DMS79 treated with DMSO at 0.1 percent for 48 hours (cell line): ENCODE measurements around the gene PDGFC.

ENCODE experiments used
- DNase-seq: peaks from one replicate; lab custom pipeline; 2025; lab: John Stamatoyannopoulos, UW

PDGFC gene, protein sequence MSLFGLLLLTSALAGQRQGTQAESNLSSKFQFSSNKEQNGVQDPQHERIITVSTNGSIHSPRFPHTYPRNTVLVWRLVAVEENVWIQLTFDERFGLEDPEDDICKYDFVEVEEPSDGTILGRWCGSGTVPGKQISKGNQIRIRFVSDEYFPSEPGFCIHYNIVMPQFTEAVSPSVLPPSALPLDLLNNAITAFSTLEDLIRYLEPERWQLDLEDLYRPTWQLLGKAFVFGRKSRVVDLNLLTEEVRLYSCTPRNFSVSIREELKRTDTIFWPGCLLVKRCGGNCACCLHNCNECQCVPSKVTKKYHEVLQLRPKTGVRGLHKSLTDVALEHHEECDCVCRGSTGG

DNA sequence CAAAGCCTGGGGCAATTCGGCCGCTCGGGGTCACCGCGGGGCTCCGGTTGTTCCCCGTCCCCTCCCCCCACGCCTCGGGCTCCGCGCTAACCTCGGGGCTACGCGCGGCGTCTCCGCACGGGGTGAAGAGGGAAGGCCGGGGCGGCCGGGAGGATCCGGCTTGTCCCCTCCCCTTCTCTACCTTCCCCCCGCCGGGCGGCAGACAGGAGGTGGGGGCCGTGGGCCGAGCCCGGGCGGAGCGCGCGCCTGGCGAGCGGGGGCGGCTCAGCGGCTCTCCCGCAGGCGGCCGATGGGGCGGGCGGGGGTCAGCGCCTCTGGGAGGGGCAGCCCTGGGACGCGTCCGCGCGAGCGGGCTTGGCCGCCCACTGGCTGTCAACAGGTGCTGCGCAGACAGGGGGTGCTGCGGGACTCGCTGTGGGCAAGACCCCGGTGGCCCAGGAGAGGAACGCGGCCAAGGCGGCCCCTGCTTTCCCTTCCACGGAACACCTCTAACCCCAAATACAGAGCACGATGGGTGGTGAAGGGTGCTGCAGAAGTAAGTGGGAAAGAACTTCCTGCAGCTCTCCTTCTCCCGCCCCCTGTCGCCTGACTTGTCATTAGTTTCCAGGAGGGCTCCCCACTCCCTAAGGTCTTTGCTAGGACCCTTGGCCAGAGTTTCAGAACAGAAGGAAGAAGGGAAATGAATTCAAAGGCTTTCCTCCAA lies at the start of gene PDGFC:
Gene PDGFC (minus strand): TSS at position 124 of the 703 bp plus-strand sequence. CDS start 896 bp downstream, outside the sequence.
- no peak for DNase-seq

DNA sequence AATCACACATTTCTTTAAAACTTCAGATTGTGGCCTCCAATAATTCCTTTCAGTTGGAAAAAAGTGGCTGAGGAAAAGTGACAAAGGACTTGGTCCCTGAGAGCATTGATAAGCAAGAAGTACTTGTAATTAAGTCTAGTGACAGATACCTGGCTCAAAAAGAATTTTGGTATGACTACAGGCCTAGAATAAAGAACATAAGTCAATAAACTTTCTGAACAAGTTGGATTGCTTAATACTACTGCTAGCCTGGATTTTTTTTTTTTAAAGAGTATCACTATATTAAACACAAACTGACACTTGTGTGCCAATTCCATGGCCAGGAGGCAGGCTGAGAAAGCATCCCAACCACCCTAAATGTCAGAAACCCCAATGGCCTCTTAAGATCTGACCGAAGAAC lies 49.3 kb upstream of the PDGFC start:
- DNase-seq, result no peak

DNA sequence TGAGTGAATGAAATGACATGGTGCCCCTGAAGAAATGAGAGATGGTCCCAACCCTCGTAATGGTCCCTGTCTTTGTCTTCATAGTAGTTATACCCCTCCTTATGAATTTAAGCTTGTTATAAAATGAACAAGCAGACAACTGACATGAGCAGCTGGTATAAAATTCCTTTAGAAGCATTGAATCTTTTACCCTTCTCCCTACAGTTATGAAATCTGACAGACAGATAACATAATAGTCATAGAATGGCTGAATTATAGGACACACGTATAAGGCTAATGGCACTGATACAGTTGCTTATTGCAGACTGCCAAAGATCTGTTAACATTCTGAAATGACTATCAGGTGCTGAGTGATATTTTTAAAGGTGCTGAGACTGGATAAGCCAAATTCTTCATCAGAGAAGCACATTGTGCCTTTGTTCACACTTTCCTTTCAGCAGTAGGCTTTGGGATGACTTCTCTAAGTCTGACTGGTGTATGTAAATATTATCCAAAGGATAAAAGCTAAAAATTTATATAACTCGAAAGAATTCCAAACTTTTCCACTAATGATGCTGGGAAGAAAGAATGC lies 47.4 kb upstream of the PDGFC start:
- DNase-seq, result no peak

DNA sequence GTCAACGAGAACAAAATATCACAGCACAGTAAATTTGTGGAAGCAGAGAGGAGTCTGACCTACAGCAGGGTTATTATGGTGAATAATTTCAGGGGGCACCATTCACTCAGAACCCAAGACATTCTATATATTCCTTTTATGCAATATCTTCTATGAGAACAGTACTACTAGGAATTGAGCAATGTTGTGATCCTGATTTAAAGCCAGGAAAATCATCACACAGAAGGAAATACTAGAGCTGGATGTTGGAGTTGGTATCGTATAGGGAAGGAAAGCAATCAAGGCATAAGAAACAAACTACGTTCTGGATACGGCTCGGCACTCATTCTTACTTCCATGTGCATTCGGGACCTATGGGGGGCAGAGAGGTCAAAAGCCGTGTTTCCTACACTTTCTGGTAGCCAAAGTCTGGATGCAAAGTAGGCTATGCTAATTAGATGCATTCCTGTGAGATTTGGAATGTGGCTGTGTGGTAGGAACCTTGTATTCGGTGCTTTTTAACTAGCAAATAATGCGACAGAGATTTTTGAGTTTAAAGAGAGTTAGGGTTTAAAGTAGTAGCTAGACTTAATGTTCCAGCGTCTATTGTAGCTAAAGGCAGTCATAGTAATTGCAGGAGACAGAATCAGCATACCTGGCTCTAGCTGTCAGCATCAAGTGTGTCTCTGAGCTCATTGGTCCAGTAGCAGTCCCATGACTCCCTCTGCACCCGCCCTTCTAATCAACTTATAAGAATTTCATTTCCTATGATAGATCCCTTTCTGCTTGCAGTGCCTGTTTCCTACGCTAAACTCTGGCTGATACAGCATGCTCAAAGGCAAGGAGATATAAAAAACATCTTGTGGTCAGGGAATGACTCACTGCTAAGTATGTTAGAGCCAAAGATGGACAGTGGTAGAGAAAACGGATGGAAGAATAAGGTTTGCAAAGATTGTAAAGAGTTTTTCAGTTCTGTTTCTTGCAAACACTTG lies 43.3 kb upstream of the PDGFC start:
- DNase-seq, result no peak

DNA sequence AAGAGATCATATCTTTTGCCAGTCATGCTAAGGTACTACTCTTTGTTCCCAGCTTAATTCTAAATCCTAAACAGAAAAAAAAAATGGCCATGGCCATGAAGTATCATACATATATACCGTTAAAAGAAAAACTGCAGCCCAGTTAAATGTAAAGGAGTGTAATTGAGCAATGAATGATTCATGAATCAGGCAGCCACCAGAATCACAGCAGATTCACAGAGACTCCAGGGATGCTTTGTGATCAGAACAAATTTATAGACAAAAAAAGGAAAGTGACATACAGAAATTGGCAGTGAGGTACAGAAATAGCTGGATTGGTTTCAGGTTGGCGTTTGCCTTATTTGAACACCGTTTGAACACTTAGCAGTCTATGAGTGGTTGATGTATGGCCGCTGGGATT lies 42.1 kb upstream of the PDGFC start:
- no peak for DNase-seq

DNA sequence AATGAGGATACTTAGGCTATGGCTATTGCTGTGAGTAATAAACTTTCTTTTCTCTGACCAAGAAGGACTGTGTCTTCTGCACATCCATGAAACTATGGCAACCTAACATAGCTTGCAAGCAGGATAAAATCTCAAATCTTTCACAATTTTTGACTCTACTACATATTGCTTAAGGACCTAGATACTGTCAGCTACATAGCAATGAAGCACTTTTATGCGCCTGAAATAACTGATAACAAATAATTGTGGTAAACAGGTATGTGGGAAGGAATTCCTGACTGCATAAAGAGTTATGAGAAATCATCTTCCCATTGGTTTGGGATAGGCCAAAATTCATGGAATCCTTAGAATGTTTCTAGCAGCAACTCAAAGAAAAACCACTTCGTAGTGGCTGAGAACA lies 41.2 kb upstream of the PDGFC start:
- no peak for DNase-seq

DNA sequence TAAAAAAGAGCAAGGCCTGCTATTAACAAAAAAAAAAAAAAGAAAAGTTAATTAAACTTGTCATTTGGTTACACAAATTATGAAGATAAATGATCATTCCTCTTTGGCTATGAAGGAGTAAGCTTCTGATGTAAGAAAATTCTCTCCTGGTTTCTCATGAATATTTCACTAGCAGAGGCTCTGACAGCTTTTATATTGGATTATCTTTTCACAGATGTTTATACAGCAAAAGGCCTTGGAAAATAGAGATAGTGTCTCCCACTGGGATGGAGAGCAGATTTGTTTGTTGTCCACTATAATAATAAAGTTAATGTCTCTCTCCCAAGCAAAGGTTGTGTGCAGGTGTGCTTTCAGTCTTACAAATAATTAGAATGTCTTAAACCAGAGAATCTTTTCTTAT lies 40.7 kb upstream of the PDGFC start:
- no peak for DNase-seq

DNA sequence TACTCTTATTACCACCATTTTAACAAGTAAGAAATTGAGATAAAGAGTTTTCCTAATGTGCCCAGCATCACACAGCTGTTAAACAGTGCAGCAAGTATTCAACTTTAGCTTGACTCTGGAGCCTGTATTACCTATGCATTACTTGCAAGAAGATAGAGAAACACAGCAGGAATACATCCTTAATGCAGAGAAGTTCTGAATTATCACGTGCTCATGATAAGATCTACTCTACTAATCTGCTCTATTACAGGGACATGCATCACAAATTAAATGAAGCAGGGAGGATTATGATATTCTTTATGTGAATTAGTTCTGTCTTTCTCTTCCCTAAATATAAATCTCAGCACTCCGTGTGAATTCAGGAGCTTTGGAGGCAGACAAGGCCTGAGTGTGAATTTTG lies 39.0 kb upstream of the PDGFC start:
- DNase-seq, result no peak

DNA sequence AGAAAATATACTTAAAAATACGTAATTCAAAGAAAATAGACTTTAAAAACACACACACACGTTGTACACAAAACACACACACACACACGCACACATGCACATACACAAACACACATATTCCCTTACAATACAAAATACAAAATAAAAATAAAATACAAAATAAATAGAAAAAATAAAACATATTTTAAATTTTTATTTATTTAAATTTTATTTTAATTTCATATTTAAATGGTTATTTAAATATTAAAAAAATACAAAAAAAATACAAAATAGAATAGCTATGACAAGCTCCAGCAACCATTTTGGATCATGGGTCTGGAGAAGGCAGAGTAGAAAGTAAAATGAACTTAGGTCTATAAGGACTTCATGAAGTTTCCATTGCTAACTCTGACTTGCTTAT lies 34.2 kb upstream of the PDGFC start:
- DNase-seq, result no peak

DNA sequence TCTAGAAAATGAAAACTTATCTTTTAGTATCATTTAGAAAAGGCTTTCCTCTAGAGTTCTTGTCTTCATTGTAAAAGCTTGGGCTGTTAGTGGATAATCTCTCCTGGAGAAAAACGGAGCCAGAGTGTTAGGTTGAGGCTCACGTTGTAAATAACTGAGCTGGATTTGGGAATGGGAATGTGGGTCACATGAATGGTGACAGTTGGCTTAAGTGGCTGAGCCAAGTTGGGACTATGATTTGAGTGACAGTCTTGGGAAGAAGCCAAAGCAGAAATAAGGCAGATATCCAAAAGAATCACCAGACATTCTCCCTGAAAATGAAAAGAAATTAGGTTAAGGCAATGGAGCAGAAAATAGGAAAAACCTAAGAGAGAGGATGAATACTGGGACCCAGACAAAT lies 33.6 kb upstream of the PDGFC start:
- DNase-seq, result no peak

DNA sequence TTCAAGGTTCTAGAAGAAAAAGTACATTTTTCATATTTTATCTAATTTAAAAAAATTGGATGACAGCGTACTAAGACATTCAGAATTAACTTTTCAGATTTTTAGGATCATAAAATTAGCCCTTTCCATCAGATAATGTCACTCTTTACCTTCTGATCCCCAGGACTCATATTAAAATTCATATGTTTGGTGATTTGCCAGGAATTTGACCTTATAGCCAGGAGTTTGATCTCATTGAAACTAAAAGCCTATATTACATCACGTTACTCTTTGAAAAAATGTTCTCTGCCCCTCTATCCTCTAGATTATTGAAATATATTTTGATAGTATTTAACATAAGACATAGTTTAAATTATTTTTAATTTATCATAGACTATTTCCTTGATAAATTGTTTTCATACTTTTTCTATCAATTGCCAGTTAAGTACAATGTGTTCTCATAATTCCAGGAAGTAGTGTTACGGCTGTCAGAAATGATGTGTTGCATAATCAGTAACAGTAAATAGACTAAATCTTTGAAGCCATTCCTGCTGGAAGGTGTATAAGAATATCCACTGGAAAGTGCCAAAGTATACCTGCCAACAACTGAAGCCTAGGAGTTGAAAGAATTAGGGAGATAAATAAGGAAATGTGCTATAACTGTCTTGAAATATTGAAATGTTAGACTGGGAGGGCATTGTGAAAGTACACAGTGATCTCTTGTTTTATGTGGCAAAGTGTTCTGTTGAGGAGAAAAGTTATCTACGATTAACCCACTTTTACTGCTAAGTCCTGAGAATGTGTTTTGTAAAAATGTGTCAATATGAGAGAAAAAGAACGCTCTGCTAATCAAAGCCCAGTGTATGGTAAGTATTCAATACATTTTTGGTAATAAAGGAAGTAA lies 32.9 kb upstream of the PDGFC start:
- DNase-seq, result no peak

DNA sequence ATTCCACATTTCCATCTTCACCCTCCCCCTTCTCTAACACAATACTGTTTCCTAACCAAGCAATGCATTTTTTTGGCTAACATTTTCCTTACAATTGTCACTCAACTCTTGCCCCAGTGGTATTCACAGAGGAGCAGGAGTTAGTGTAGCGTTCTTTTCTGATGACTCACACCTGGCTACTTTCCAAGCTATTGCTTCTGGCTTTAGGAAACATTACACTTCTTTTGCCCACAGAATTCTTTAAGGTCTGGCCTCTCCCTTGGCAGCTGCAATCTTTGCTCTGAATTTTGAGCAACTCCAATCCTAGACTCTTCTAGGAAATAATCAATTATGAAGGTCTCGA lies 27.5 kb upstream of the PDGFC start:
- peak; percentile 18 for DNase-seq

DNA sequence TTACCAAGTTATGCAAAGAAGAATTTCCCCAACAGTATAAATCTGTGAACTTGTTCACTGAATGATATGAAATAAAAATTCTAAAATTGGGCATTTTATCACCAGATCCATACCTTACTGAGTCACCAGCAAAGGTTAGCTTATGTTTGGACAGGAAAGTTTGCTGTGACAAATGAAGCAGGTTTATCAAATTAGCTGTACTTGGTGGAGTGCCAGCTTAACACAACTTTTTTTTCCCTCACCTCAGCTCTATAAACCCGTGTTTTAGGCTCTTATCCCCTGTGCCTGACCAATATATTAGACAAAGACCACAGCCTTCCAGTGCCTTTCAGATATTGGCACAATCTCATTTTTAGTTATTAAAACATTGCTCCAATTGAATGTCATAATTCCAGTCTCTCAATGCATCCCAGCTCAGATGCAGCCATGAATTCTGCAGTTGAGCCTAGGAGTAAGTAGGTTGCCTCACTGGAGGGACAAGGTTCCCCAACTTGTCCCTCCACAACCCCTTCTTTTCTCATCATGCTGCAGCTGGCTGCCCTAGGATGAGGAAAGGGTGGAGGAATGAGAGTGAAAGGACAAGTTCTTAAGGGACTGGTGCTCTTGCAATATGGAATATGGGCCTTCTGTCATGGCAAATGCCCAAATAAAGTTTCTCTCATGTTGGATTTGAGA lies 27.0 kb upstream of the PDGFC start:
- no peak for DNase-seq

DNA sequence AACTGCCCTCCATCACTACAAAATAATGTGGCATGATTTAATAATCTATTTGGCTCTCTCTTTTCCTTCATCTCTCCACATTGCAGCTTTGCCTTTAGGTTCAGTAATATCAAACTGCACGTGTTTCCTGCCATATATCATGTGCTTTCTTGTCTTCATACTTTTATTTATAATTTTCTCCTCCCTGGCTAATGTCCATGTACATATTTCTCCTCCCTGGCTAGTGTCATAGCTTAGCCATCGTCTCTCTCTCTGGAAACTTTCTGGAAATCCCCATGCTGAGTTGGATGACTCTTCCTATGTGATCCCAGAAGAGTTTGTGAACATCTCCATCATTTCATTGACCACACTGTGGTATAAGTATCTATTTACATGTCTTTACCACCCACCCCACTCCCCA lies 21.3 kb upstream of the PDGFC start:
- no peak for DNase-seq

DNA sequence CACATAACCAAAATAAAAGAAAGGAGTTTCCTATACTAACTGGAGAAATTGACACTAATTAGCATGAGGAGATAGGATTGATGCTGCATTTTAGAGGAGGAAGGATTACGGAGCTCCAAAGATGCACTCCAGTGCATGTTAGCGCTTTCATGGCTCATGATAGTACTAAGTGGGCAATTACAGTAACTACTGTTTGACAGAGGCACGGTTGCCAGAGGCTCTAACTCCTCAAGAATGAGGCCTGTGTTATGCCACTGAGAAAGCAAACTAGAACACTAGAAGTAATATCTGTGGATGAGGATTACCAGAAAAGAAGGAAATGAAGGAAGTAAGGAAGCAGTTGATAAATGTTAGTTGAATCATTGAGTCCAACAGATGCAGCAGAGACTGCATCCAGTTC lies 19.6 kb upstream of the PDGFC start:
- no peak for DNase-seq

DNA sequence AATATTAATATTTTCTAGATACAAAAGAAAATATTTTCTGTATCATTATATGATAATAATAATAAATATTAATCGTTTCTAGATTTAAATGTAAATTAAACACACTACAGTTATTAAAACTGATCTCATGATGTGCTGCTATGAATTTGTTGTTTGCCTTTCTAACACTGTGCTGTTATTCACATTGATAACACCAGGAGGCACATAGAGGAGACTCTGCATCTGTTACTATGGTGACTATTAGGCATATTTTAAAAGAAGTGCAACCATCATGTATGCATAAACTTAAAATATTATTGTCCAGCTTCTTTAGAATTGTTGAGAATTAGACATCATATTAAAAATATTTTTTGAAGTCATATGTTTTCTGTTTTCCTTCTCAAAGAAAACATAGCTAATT lies 11.8 kb upstream of the PDGFC start:
- no peak for DNase-seq

DNA sequence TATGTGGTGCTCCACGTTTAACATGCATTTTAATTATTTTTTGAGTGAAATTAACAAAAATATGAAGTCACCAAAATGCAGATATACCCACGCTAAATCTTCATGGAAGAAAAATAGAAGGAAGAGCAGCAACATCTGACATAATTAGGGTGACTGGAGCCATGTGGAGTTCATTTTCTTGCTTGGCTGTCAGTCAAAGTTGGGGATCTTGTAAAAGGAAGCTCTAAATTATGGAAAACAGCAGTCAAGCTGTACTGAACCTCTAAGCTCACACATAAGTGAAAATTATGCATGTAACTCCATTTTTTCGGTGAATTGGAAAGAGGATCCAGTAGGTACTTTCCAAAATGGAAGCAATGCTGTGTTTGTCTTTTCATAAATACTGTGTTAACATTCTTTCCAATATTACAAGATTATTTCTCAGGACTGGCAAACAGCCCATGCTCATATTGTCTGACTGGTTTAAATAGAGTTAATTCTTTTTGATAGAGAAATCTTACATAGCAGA lies 9.7 kb upstream of the PDGFC start:
- DNase-seq, result no peak

DNA sequence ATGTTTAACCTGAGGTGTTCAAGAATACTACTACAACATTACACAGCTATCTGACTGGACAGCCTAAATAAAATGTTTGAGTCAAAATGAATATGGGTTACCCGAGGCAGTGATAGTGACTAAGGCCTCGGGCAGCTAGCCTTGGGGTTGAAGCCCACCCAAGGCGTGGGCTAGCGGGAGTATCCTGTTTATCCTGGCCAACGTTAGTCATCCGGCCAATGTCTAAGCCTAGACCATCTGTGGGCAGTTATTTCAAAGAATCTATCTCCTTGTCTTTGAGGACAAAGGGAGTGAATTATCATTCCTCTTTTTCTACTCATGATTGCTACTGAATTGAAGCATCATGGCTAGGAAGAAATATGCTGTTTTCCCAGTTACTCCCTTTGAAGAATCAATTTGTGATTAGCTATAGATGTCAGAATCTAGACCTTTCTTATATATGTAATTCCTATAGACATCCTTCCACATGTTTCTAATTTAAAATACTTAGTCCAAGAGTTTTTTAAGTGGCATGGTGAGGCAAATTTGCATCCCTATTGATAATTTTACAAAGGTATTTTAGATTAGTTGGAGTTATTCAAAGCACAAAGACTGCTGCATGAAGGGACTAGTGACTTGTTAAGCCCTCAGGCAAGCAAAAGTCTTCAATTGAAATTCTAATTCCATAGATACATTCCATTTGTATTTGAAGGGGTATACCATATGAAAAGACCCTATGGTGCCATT lies 6.0 kb upstream of the PDGFC start:
- DNase-seq, result no peak

DNA sequence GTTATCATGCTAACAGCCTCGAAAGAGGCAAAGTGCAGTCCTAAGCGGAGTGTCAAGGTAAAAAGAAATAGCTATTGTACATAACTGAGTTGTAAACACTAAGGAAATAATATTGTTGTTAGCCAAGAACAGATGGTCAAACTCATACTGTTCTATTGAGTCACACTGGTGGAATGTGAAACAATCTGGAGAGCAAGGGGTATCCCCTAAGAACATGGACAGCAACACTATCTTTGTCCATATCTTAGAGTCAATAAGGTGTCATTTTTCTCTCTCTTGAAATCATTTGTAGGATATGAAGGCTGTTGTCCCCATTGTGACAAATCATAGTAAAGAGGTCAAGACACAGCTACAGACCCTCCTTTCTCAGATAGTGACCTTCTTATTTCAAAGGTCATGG lies 4.5 kb upstream of the PDGFC start:
- DNase-seq, result no peak

DNA sequence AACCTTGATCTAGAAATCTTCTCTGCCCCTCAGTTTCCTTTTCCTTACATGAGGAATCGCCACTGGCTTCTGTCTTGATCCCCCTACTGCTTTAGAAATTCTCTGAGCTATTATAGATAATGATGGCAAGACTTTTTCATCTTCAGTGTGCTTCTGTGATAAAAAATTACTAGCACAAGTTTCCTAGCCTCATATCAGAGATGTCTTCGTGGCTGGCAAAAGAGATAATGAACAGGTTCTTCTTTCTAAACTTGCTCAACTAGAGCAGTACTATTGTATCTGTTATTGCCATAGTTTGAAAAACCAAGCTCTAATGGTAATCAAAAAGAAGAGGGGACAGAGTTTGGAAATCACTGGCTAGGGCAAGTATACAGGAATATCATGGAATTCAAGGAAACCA lies 4.1 kb upstream of the PDGFC start:
- DNase-seq, result no peak
